NCI-H460 (cell line): ENCODE results near the gene ACTN4. TPM values are rescaled to one million over a fixed set of nuclear protein-coding genes. Genes with fewer than 3 reads are reported as not detected.

Experiments used
- DNase-seq: peaks from one replicate; pipeline ENCODE4 v3.0.0-alpha.2; 2016; ENCODE audit warnings: low read depth; ENCODE audit errors: extremely low read depth
- total RNA-seq: library from RNA; depleted of rRNA; stranded (reverse); fragments of >200 nt; shearing (Covaris generic); gene quantifications from 2 replicates; pipeline ENCODE4 v1.2.3, GENCODE V29; 2014

The ACTN4 gene
- total RNA-seq, 1 experiment from 2014 or later, result 155 TPM

- peak; percentile 80 for DNase-seq
Observed at GRCh38 chr19:38693380-38694223, 46.2 kb downstream of the ACTN4 start.

- no peak for DNase-seq
Observed at GRCh38 chr19:38695317-38695683, 47.9 kb downstream of the ACTN4 start.

- DNase-seq, result no peak
Observed at GRCh38 chr19:38695832-38696728, 48.6 kb downstream of the ACTN4 start.

GRCh38 chr19:38696729-38697055 lies 49.2 kb downstream of the ACTN4 start:
- DNase-seq, result no peak

GRCh38 chr19:38697197-38697596 lies 49.7 kb downstream of the ACTN4 start:
- no peak for DNase-seq

GRCh38 chr19:38697641-38698071 lies 50.2 kb downstream of the ACTN4 start:
- DNase-seq, result no peak

GRCh38 chr19:38698225-38699026 lies 51.0 kb downstream of the ACTN4 start:
- no peak for DNase-seq

GRCh38 chr19:38699027-38699346 lies 51.5 kb downstream of the ACTN4 start:
- no peak for DNase-seq

GRCh38 chr19:38699647-38700349 lies 52.3 kb downstream of the ACTN4 start:
- DNase-seq, result no peak

- DNase-seq, result no peak
Observed at GRCh38 chr19:38700350-38700901, 53.0 kb downstream of the ACTN4 start.

GRCh38 chr19:38700902-38701454 lies 53.5 kb downstream of the ACTN4 start:
- no peak for DNase-seq

GRCh38 chr19:38701455-38702063 lies 54.1 kb downstream of the ACTN4 start:
- no peak for DNase-seq

- no peak for DNase-seq
Observed at GRCh38 chr19:38702278-38702677, 54.8 kb downstream of the ACTN4 start.

- no peak for DNase-seq
Observed at GRCh38 chr19:38703509-38703908, 56.1 kb downstream of the ACTN4 start.

- no peak for DNase-seq
Observed at GRCh38 chr19:38704488-38705026, 57.1 kb downstream of the ACTN4 start.

GRCh38 chr19:38705197-38706019 lies 58.0 kb downstream of the ACTN4 start:
- no peak for DNase-seq

GRCh38 chr19:38706792-38707511 lies 59.5 kb downstream of the ACTN4 start:
- DNase-seq, result no peak
